GM12891 (cell line): ENCODE data around the gene COL25A1.

Experiments
- DNase-seq: peaks from one replicate; pipeline ENCODE4 v3.0.0; 2011; ENCODE audit warnings: low spot score; ENCODE audit not compliant: insufficient read length
- FAIRE-seq: peaks from 2 replicates; lab custom pipeline; 2011; peaks lifted over from hg19 to GRCh38; lab: Jason Lieb, UNC
- PAX5 ChIP-seq: IDR thresholded peaks from 2 replicates; pipeline ENCODE4 v1.6.1; 2011; ENCODE audit warnings: low read length, moderate library complexity, mild to moderate bottlenecking; ENCODE audit not compliant: insufficient read depth, severe bottlenecking
- POLR2A ChIP-seq: IDR thresholded peaks from 2 replicates; pipeline ENCODE4 v1.6.1; 2011; ENCODE audit warnings: low read depth, low read length, control low read depth
- POLR2AphosphoS5 ChIP-seq: IDR thresholded peaks from 2 replicates; pipeline ENCODE4 v1.6.1; 2011; ENCODE audit warnings: low read depth, low read length, control low read depth
- POU2F2 ChIP-seq: IDR thresholded peaks from 2 replicates; pipeline ENCODE4 v1.6.1; 2011; ENCODE audit warnings: low read depth, mild to moderate bottlenecking, control low read depth, low read length, moderate library complexity
- SPI1 ChIP-seq: IDR thresholded peaks from 2 replicates; pipeline ENCODE4 v1.6.1; 2011; ENCODE audit warnings: low read depth, low read length, control low read depth
- TAF1 ChIP-seq: IDR thresholded peaks from 2 replicates; pipeline ENCODE4 v1.6.1; 2011; ENCODE audit warnings: low read depth, low read length, control low read depth

Gene COL25A1

DNA sequence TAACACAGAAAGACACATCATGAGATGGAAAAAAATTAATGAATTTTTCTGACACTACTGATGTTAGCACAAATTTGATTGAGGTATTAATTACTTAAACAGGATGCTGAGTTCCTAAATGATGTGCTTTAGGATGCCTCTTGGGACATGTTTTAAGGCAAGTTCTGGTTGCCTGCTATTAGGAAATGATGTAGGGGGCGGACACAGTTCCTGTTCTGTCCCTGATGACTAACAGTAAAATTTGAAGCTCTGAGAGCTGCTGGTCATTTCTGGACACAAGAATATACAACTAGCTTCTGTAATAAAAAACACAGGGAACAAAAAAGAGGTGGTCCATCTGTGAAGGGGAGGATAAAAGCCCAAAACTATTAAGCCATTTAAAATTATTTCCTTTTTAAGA is 376.4 kb downstream of the COL25A1 start:
- no peak for TF ChIP-seq TAF1
- no peak for TF ChIP-seq POU2F2
- TF ChIP-seq PAX5: no peak
- TF ChIP-seq POLR2AphosphoS5: no peak
- TF ChIP-seq SPI1: no peak
- no peak for TF ChIP-seq POLR2A
- FAIRE-seq (no peak), DNase-seq (no peak)

DNA sequence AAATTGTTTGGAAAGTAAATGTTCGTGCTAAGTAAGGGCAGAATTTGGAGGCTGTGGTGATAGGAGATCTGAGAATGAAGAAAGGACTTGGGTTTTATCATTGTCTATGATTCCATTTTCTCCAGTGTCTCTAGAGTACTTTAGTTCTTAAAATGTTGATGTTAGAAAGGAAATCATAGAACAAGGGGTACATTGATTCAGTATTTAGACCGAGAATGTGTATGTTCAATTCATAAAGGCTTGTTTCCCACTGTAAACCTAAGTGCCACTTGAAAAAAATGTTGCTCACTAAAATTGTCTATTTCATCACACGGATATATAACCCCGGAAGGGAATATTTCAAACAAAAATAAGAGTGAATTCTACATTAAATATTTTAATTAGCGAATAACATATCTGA is 380.3 kb downstream of the COL25A1 start:
- DNase-seq: no peak
- TF ChIP-seq POLR2AphosphoS5 (no peak), SPI1 (no peak)
- no peak for FAIRE-seq

DNA sequence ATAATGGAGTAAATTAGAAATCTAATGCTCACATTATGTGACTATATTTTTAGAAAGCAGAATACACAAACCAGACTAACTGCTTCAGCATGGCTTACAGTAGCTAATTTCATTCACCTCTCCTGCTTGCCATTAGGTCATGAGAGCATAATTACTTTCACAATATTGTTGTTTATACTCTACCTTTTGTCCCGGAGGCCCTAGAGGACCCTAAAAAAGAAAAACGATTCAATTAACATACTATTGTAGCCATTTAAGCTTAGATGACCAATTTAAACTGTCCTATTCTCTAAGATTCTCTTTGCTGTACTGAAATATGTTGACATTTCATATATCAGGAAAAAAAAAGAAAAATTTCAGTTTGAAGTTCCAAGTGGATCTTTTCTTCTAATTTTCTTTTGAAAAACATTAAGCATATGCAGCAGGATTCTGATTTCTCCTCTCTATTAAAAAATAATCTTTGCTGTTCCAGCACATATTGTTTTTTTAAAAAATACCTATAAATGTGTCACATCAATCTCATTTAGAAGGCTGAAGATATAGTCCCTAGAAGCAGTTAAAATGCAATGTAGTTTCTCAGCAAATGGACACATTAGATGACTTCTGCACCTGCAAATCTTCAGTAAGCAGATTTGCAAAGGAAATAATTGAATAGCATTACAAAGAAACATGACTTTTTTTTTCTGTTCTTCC is 381.9 kb downstream of the COL25A1 start:
- TF ChIP-seq SPI1: no peak
- no peak for TF ChIP-seq POLR2A
- no peak for TF ChIP-seq PAX5
- TF ChIP-seq TAF1: no peak
- TF ChIP-seq POU2F2: no peak
- TF ChIP-seq POLR2AphosphoS5: no peak
- DNase-seq: no peak
- FAIRE-seq: no peak

DNA sequence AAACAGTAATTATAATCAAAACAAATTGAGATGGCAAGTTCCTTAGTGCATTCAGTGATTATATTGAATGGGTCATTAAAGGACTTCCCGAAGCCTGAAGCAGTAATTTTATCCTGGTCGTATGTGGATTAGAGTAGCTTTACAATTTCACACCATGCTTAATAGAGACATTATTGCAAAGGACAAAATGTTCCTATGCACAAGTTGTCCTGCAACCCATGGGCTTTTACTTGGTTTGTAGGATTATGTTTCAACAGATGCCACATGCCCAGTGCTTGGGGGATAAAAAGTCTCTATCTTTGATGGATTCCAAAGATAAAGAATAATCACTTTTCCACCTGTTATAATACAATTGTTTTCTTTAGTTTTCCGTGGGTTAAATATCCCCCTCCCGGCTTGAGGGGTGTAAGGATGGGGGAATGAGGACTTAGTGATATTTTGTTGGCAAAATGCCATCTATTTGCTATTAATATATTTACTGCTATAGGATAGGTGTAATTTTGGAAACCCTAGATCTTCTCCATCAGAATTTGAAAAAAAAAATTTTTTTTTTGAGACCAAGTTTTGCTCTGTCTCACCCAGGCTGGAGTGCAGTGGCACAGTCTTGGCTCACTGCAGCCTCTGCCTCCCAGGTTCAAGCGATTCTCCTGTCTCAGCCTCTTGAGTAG is 383.1 kb downstream of the COL25A1 start:
- no peak for FAIRE-seq

DNA sequence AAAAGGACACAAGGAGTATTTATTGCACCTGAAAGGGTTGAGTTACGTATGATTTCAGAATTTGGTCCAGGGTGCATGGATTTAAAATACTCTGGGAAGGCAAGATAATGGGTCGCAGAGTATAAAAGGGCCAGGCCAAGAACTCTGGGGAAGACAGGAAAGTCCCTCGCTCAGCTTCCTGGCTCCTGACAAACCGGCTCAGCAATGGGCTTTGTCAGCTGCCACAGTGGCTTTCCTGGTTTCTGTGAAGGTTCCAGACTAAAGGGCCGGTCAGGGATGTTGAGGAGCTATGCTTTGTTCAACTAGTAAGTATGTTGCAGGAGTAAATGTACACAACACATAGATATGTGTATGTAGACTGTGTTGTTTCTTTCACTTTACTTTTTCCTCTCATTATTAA is 385.2 kb downstream of the COL25A1 start:
- DNase-seq (no peak), FAIRE-seq (no peak)
- no peak for TF ChIP-seq POU2F2
- TF ChIP-seq POLR2AphosphoS5: no peak
- TF ChIP-seq POLR2A: no peak

More for the DNA sequence above, 383.1 kb downstream of the COL25A1 start:
- no peak for DNase-seq
- TF ChIP-seq POLR2A: no peak
- TF ChIP-seq SPI1: no peak
- no peak for TF ChIP-seq POU2F2
- TF ChIP-seq POLR2AphosphoS5: no peak
- no peak for TF ChIP-seq PAX5
- no peak for TF ChIP-seq TAF1

DNA sequence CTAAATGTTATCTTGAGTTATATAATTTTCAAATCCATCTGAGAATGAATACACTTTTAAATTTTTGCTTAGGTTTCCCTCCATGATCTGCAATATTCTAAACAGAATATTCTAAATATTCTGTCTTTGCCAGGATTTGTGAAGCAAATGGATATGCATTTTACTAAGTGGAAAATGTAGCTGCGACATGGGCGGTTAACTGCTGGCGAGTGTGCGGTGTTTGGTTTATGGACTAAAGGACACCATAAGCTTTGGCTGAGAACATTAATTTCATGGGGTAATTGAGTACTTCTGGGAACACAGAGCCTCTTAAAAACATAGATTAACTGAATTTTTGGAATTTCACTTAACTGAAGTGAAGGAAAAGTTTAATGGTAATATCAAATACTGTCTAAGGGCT is 385.8 kb downstream of the COL25A1 start:
- FAIRE-seq (no peak), DNase-seq (no peak)
- TF ChIP-seq SPI1 (no peak), POLR2A (no peak), TAF1 (no peak), POU2F2 (no peak), POLR2AphosphoS5 (no peak), PAX5 (no peak)

DNA sequence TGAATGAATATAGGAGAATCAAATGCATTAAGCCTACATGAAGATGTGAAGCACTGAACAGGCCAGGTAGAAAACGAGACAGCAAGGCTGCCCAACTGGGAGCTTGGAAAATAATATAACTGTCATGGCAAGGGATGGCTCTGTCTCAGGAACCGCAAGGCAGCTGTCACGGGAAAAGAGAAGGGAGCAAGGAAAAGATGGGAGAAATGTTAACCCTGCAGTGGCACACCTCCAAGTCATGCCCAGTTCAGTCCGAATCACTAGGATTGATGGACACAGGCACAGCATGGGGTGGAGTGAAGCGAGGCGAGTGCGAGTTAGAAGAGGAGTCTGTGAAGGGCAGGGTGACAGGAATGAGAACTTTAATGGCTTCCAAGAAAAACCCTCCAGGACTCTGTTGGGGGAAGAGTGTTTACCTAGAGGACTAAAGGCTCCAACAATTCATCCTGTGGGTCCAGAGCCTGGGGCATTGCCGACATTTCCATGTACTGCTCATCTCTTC is 395.5 kb downstream of the COL25A1 start:
- DNase-seq (no peak), FAIRE-seq (no peak)
- TF ChIP-seq SPI1 (no peak), POU2F2 (no peak), POLR2A (no peak), TAF1 (no peak), POLR2AphosphoS5 (no peak), PAX5 (no peak)

DNA sequence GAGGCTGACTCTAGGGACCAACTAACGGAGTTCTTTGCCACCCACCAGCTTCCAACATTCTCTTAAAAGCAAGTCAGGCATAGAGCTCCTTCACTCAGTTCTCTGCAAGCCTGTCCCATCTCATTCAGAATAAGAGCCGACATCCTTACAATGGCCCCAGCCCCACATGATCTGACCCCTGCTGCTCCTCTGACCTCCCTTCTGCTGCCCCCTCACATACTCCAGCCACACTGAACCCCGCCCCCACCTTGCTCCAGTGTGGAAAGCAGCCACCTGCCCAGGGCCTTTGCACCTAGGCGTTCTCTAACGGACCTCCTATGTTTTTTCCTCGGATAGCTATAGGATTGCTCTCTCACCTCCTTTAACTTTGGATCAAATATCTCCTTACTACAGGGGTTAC is 396.5 kb downstream of the COL25A1 start:
- DNase-seq (no peak), FAIRE-seq (no peak)
- TF ChIP-seq PAX5 (no peak), POU2F2 (no peak), TAF1 (no peak), POLR2A (no peak), POLR2AphosphoS5 (no peak), SPI1 (no peak)

DNA sequence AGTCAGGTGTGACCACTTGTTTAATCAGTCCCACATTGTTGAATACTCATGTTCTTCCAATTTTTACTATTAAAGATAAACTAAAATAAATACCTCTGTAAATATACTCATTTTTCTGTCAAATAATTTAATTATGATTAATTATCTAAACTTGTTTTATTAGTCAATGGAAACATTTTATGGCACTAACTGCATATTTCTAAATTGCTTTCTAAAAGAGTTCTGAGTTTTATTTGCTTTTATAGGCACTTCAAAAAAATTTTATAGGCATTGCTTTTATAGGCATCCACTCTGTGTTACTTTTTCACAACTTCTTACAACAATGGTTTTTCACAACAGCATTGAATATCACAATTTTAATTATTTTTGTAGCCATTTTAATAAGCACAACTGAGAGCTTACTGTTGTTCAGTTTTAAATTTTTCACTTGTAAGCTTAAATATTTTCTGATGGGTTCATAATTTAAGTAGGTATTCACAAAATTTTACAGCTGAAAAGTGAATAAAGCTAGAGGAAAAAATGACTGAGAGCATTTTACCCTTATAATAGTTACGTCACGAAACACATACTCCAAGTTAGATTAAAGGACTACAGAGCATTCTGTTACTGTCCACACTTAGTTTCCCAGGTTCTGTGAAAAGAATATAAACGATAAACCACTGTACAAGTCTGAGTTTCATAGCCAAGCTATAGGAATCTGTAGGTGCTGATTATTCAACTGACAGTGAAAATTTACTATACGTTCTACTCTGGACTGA is 398.8 kb downstream of the COL25A1 start:
- no peak for TF ChIP-seq TAF1
- DNase-seq: no peak
- FAIRE-seq: no peak
